ENCODE results near the gene OR6B2.

OR6B2 gene

GRCh38 chr2:240018071-240018750 is 12.0 kb downstream of the OR6B2 start:
- H3K14ac ChIP-seq (ENCODE audit: low read length in 2 of 2) = no peak overlapping the region
- no peak overlapping the region for H2BK15ac ChIP-seq (ENCODE audit: low read depth, poor library complexity, severe bottlenecking)
- peaks cover 2% of the 10 kb centered on the region for H3K4me1 ChIP-seq (ENCODE audit: control insufficient read depth, insufficient read depth, low read depth, low read length)
- H3K4me3 ChIP-seq (ENCODE audit: insufficient read depth in 1 of 2, low read depth in 1 of 2, low read length in 2 of 2) = no peak overlapping the region
- WGBS = 97% methylated on average over 9 of the region's 11 CpGs
- peaks cover 62 to 77% of the 10 kb centered on the region in 2 experiments for H3K36me3 ChIP-seq (ENCODE audit: control insufficient read depth in 1 of 2, insufficient read depth in 2 of 2, low read depth in 1 of 2, low read length in 2 of 2)
- H2AFZ ChIP-seq (ENCODE audit: low read depth, low read length) = no peak overlapping the region
- H2BK12ac ChIP-seq (ENCODE audit: low read length in 2 of 2) = no peak overlapping the region
- no peak overlapping the region for H3K23ac ChIP-seq (ENCODE audit: low read length in 2 of 2)
- no peak overlapping the region for H2AK5ac ChIP-seq (ENCODE audit: low read length, severe bottlenecking)
- no peak overlapping the region for H3K4me2 ChIP-seq (ENCODE audit: low read length, poor library complexity, severe bottlenecking)
- no peak overlapping the region for H3K18ac ChIP-seq (ENCODE audit: low read depth in 1 of 2, low read length in 2 of 2)
- no peak for DNase-seq
- H3K27ac ChIP-seq (ENCODE audit: low read length, poor library complexity, severe bottlenecking) = no peak overlapping the region
- H3K4ac ChIP-seq (ENCODE audit: low read depth in 1 of 2, low read length in 2 of 2) = no peak overlapping the region
- H4K91ac ChIP-seq (ENCODE audit: low read length) = no peak overlapping the region
- no peak overlapping the region for H3K9ac ChIP-seq (ENCODE audit: low read length)
- H3K9me3 ChIP-seq (ENCODE audit: control insufficient read depth, low read length) = no peaks in the 10 kb centered on the region
- no peaks in the 10 kb centered on the region for H3K27me3 ChIP-seq (ENCODE audit: control insufficient read depth in 1 of 2, insufficient read depth in 1 of 2, low read length in 2 of 2)
- peaks cover 54% of the 10 kb centered on the region for H3K79me1 ChIP-seq (replicated peaks; ENCODE audit: low read length, poor library complexity, severe bottlenecking)
- no peak overlapping the region for H2BK5ac ChIP-seq (ENCODE audit: low read depth, low read length, poor library complexity, severe bottlenecking)
- no peak overlapping the region for H4K8ac ChIP-seq (ENCODE audit: low read length)
- H2BK120ac ChIP-seq (ENCODE audit: low read depth, low read length) = no peak overlapping the region

GRCh38 chr2:240014327-240014726 is 15.9 kb downstream of the OR6B2 start:
- no peak for DNase-seq
- no peak overlapping the region for H2AFZ ChIP-seq (ENCODE audit: low read depth, low read length)
- H3K4me2 ChIP-seq (ENCODE audit: low read length, poor library complexity, severe bottlenecking) = no peak overlapping the region
- no peak overlapping the region for H2BK5ac ChIP-seq (ENCODE audit: low read depth, low read length, poor library complexity, severe bottlenecking)
- no peak overlapping the region for H2BK120ac ChIP-seq (ENCODE audit: low read depth, low read length)
- no peak overlapping the region for H4K8ac ChIP-seq (ENCODE audit: low read length)
- no peak overlapping the region for H3K27ac ChIP-seq (ENCODE audit: low read length, poor library complexity, severe bottlenecking)
- H3K79me1 ChIP-seq (replicated peaks; ENCODE audit: low read length, poor library complexity, severe bottlenecking) = peaks cover 48% of the 10 kb centered on the region
- H3K14ac ChIP-seq (ENCODE audit: low read length in 2 of 2) = no peak overlapping the region
- H2BK12ac ChIP-seq (ENCODE audit: low read length in 2 of 2) = no peak overlapping the region
- no peaks in the 10 kb centered on the region for H3K9me3 ChIP-seq (ENCODE audit: control insufficient read depth, low read length)
- H3K4ac ChIP-seq (ENCODE audit: low read depth in 1 of 2, low read length in 2 of 2) = no peak overlapping the region
- H2AK5ac ChIP-seq (ENCODE audit: low read length, severe bottlenecking) = no peak overlapping the region
- no peaks in the 10 kb centered on the region for H3K27me3 ChIP-seq (ENCODE audit: control insufficient read depth in 1 of 2, insufficient read depth in 1 of 2, low read length in 2 of 2)
- H2BK15ac ChIP-seq (ENCODE audit: low read depth, poor library complexity, severe bottlenecking) = no peak overlapping the region
- H3K9ac ChIP-seq (ENCODE audit: low read length) = no peak overlapping the region
- no peak overlapping the region for H4K91ac ChIP-seq (ENCODE audit: low read length)
- H3K4me3 ChIP-seq (ENCODE audit: insufficient read depth in 1 of 2, low read depth in 1 of 2, low read length in 2 of 2) = no peak overlapping the region
- H3K23ac ChIP-seq (ENCODE audit: low read length in 2 of 2) = no peak overlapping the region
- H3K18ac ChIP-seq (ENCODE audit: low read depth in 1 of 2, low read length in 2 of 2) = no peak overlapping the region
- WGBS = over 99% methylated on average over 8 of the region's 9 CpGs
- peaks cover 55 to 96% of the 10 kb centered on the region in 2 experiments for H3K36me3 ChIP-seq (ENCODE audit: control insufficient read depth in 1 of 2, insufficient read depth in 2 of 2, low read depth in 1 of 2, low read length in 2 of 2)
- H3K4me1 ChIP-seq (ENCODE audit: control insufficient read depth, insufficient read depth, low read depth, low read length) = no peaks in the 10 kb centered on the region

GRCh38 chr2:240013343-240013742 is 16.9 kb downstream of the OR6B2 start:
- no peaks in the 10 kb centered on the region for H3K4me1 ChIP-seq (ENCODE audit: control insufficient read depth, insufficient read depth, low read depth, low read length)
- H2AK5ac ChIP-seq (ENCODE audit: low read length, severe bottlenecking) = no peak overlapping the region
- no peak overlapping the region for H2BK12ac ChIP-seq (ENCODE audit: low read length in 2 of 2)
- H4K91ac ChIP-seq (ENCODE audit: low read length) = no peak overlapping the region
- H2BK5ac ChIP-seq (ENCODE audit: low read depth, low read length, poor library complexity, severe bottlenecking) = no peak overlapping the region
- no peak overlapping the region for H3K18ac ChIP-seq (ENCODE audit: low read depth in 1 of 2, low read length in 2 of 2)
- H3K27me3 ChIP-seq (ENCODE audit: control insufficient read depth in 1 of 2, insufficient read depth in 1 of 2, low read length in 2 of 2) = no peaks in the 10 kb centered on the region
- H3K4ac ChIP-seq (ENCODE audit: low read depth in 1 of 2, low read length in 2 of 2) = no peak overlapping the region
- H2BK15ac ChIP-seq (ENCODE audit: low read depth, poor library complexity, severe bottlenecking) = no peak overlapping the region
- H2AFZ ChIP-seq (ENCODE audit: low read depth, low read length) = no peak overlapping the region
- peaks cover 55 to 96% of the 10 kb centered on the region in 2 experiments for H3K36me3 ChIP-seq (ENCODE audit: control insufficient read depth in 1 of 2, insufficient read depth in 2 of 2, low read depth in 1 of 2, low read length in 2 of 2)
- peak; percentile 38 for DNase-seq
- H3K4me3 ChIP-seq (ENCODE audit: insufficient read depth in 1 of 2, low read depth in 1 of 2, low read length in 2 of 2) = no peak overlapping the region
- no peak overlapping the region for H3K9ac ChIP-seq (ENCODE audit: low read length)
- H2BK120ac ChIP-seq (ENCODE audit: low read depth, low read length) = no peak overlapping the region
- H3K4me2 ChIP-seq (ENCODE audit: low read length, poor library complexity, severe bottlenecking) = no peak overlapping the region
- 100% methylated on average over 1 of the region's 1 CpG for WGBS
- no peak overlapping the region for H4K8ac ChIP-seq (ENCODE audit: low read length)
- H3K79me1 ChIP-seq (replicated peaks; ENCODE audit: low read length, poor library complexity, severe bottlenecking) = peaks cover 49% of the 10 kb centered on the region
- H3K9me3 ChIP-seq (ENCODE audit: control insufficient read depth, low read length) = no peaks in the 10 kb centered on the region
- H3K14ac ChIP-seq (ENCODE audit: low read length in 2 of 2) = no peak overlapping the region
- H3K27ac ChIP-seq (ENCODE audit: low read length, poor library complexity, severe bottlenecking) = no peak overlapping the region
- no peak overlapping the region for H3K23ac ChIP-seq (ENCODE audit: low read length in 2 of 2)

- Histone ChIP-seq H3K9me3 (ENCODE audit: control insufficient read depth, low read length) (no peaks in the 10 kb centered on the region), H3K27me3 (ENCODE audit: control insufficient read depth in 1 of 2, insufficient read depth in 1 of 2, low read length in 2 of 2) (no peaks in the 10 kb centered on the region), H3K79me1 (replicated peaks; ENCODE audit: low read length, poor library complexity, severe bottlenecking) (peaks cover 28% of the 10 kb centered on the region), H3K4ac (ENCODE audit: low read depth in 1 of 2, low read length in 2 of 2) (no peak overlapping the region), H2AFZ (ENCODE audit: low read depth, low read length) (no peak overlapping the region), H3K4me2 (ENCODE audit: low read length, poor library complexity, severe bottlenecking) (no peak overlapping the region), H2BK5ac (ENCODE audit: low read depth, low read length, poor library complexity, severe bottlenecking) (no peak overlapping the region), H2BK120ac (ENCODE audit: low read depth, low read length) (no peak overlapping the region), H2AK5ac (ENCODE audit: low read length, severe bottlenecking) (no peak overlapping the region), H3K23ac (ENCODE audit: low read length in 2 of 2) (no peak overlapping the region), H3K27ac (ENCODE audit: low read length, poor library complexity, severe bottlenecking) (no peak overlapping the region), H3K4me3 (ENCODE audit: insufficient read depth in 1 of 2, low read depth in 1 of 2, low read length in 2 of 2) (no peak overlapping the region), H2BK15ac (ENCODE audit: low read depth, poor library complexity, severe bottlenecking) (no peak overlapping the region), H3K18ac (ENCODE audit: low read depth in 1 of 2, low read length in 2 of 2) (no peak overlapping the region), H3K14ac (ENCODE audit: low read length in 2 of 2) (no peak overlapping the region), H3K36me3 (ENCODE audit: control insufficient read depth in 1 of 2, insufficient read depth in 2 of 2, low read depth in 1 of 2, low read length in 2 of 2) (peaks cover 66 to 93% of the 10 kb centered on the region in 2 experiments), H4K8ac (ENCODE audit: low read length) (no peak overlapping the region), H3K4me1 (ENCODE audit: control insufficient read depth, insufficient read depth, low read depth, low read length) (no peaks in the 10 kb centered on the region), H2BK12ac (ENCODE audit: low read length in 2 of 2) (no peak overlapping the region), H3K9ac (ENCODE audit: low read length) (no peak overlapping the region), H4K91ac (ENCODE audit: low read length) (no peak overlapping the region)
- WGBS = 81% methylated on average over 7 of the region's 7 CpGs
- DNase-seq = no peak
These were observed 27.2 kb downstream of the OR6B2 start for GRCh38 chr2:240002983-240003382.

Data from mesenchymal stem cell (in vitro differentiated cells and primary cell).